H1 (cell line): Measurements from ENCODE around the gene MACROD2. TPM values are rescaled to one million over a fixed set of nuclear protein-coding genes. Genes with fewer than 3 reads are reported as not detected.

Experiments
- CTCF ChIA-PET: fragments of 300-600 bp; sonication (Branson Sonifier 250); formaldehyde crosslinking; loops from one replicate; lab custom pipeline; 2021; ENCODE audit not compliant: partially characterized antibody; lab: Charles Lee
- POLR2A ChIA-PET: fragments of 300-600 bp; sonication (Branson Sonifier 250); formaldehyde crosslinking; loops from one replicate; lab custom pipeline; 2021; ENCODE audit warnings: inconsistent platforms; ENCODE audit not compliant: partially characterized antibody; lab: Charles Lee
- DNase-seq, 2 experiments: peaks; one replicate each; pipeline versions ENCODE4 v3.0.0 to v3.0.0-alpha.2; 2010 to 2022; ENCODE audit warnings: low spot score in 2 of 2, low read depth in 1 of 2, mixed read lengths in 1 of 2
- FAIRE-seq: peaks from 2 replicates; lab custom pipeline; 2011; peaks lifted over from hg19 to GRCh38; lab: Jason Lieb, UNC
- H2AFZ ChIP-seq: 2 replicates; pipeline ENCODE4 v1.8.1; 2012; ENCODE audit warnings: low read length, inconsistent platforms
- H2AK5ac ChIP-seq: 2 replicates; pipeline ENCODE4 v1.6.1; 2013; ENCODE audit warnings: low read depth, low read length
- H2BK120ac ChIP-seq: replicated peaks from 2 replicates; pipeline ENCODE3; 2013; ENCODE audit warnings: low read depth, low read length, inconsistent platforms
- H2BK12ac ChIP-seq: 2 replicates; pipeline ENCODE4 v1.6.1; 2013; ENCODE audit warnings: low read depth, low read length
- H2BK15ac ChIP-seq: 2 replicates; pipeline ENCODE4 v1.6.1; 2013; ENCODE audit warnings: low read length
- H2BK20ac ChIP-seq: 2 replicates; pipeline ENCODE4 v1.6.1; 2013; ENCODE audit warnings: low read length
- H2BK5ac ChIP-seq: 2 replicates; pipeline ENCODE4 v1.6.1; 2013; ENCODE audit warnings: low read depth, low read length
- H3K14ac ChIP-seq: 2 replicates; pipeline ENCODE4 v1.6.1; 2013; ENCODE audit warnings: inconsistent platforms; ENCODE audit not compliant: insufficient read length
- H3K18ac ChIP-seq: 2 replicates; pipeline ENCODE4 v1.6.1; 2013; ENCODE audit warnings: low read length; ENCODE audit errors: extremely low read depth
- H3K23ac ChIP-seq: 2 replicates; pipeline ENCODE4 v1.6.1; 2013; ENCODE audit warnings: inconsistent platforms; ENCODE audit not compliant: insufficient read length
- H3K23me2 ChIP-seq: 2 replicates; pipeline ENCODE4 v1.6.1; 2013; ENCODE audit warnings: low read depth, low read length
- H3K27ac ChIP-seq: 2 replicates; pipeline ENCODE4 v1.6.1; 2011; ENCODE audit warnings: low read depth, low read length, inconsistent platforms
- H3K27me3 ChIP-seq, 4 experiments: replicated peaks in 1 of 4; 1 replicate in 1 of 4; 2 replicates in 3 of 4; pipeline versions ENCODE4 v1.6.1 to v1.8.1; 2011 to 2013; ENCODE audit warnings: low read length in 3 of 4, mild to moderate bottlenecking in 3 of 4, inconsistent platforms in 2 of 4, mixed read lengths in 2 of 4, moderate library complexity in 1 of 4; ENCODE audit not compliant: control insufficient read depth in 3 of 4, insufficient read depth in 3 of 4; ENCODE audit errors: extremely low read depth in 1 of 4
- H3K36me3 ChIP-seq, 4 experiments: 2 replicates each; pipeline versions ENCODE4 v1.6.1 to v1.8.1; 2011 to 2013; ENCODE audit warnings: mild to moderate bottlenecking in 4 of 4, low read length in 3 of 4, moderate library complexity in 2 of 4, control low read depth in 1 of 4, inconsistent platforms in 1 of 4; ENCODE audit not compliant: insufficient read depth in 4 of 4, control insufficient read depth in 2 of 4
- H3K4ac ChIP-seq: replicated peaks from 2 replicates; pipeline ENCODE3; 2013; ENCODE audit warnings: low read length, low read depth, mixed read lengths, inconsistent platforms; ENCODE audit not compliant: insufficient read length
- H3K4me1 ChIP-seq, 4 experiments: replicated peaks in 1 of 4; 1 replicate in 1 of 4; 2 replicates in 3 of 4; pipeline versions ENCODE4 v1.6.1 to v1.8.1; 2011 to 2013; ENCODE audit warnings: low read length in 3 of 4, inconsistent platforms in 2 of 4, mixed read lengths in 1 of 4; ENCODE audit not compliant: insufficient read depth in 4 of 4, control insufficient read depth in 3 of 4
- H3K4me2 ChIP-seq, 2 experiments: 2 replicates each; pipeline versions ENCODE4 v1.6.1 to v1.8.1; 2011 to 2013; ENCODE audit warnings: low read depth in 2 of 2, low read length in 2 of 2, control low read depth in 1 of 2, inconsistent platforms in 1 of 2, mild to moderate bottlenecking in 1 of 2; ENCODE audit not compliant: insufficient read depth in 1 of 2
- H3K4me3 ChIP-seq, 4 experiments: fragments of 200-600, 300-600 bp in 1 of 4; sonication (generic), shearing (Covaris generic), sonication (Bioruptor Twin) in 1 of 4; 2 replicates each; pipeline versions ENCODE4 v1.5.1 to v1.8.1; 2011 to 2016; ENCODE audit warnings: low read length in 4 of 4, low read depth in 3 of 4, control low read depth in 2 of 4, inconsistent platforms in 2 of 4, mild to moderate bottlenecking in 2 of 4, mixed read lengths in 1 of 4, moderate library complexity in 1 of 4; ENCODE audit not compliant: insufficient read depth in 2 of 4; ENCODE audit errors: extremely low read depth in 1 of 4
- H3K56ac ChIP-seq: replicated peaks from 2 replicates; pipeline ENCODE3; 2013; ENCODE audit warnings: low read depth, mild to moderate bottlenecking, mixed read lengths, low read length, inconsistent platforms; ENCODE audit not compliant: insufficient read length
- H3K79me1 ChIP-seq: 2 replicates; pipeline ENCODE4 v1.6.1; 2013; ENCODE audit warnings: low read depth, low read length, control low read depth
- H3K79me2 ChIP-seq, 2 experiments: 2 replicates each; pipeline versions ENCODE4 v1.6.1 to v1.8.1; 2012 to 2013; ENCODE audit warnings: low read length in 2 of 2, mild to moderate bottlenecking in 2 of 2, inconsistent platforms in 1 of 2; ENCODE audit not compliant: insufficient read depth in 2 of 2, control insufficient read depth in 1 of 2
- H3K9ac ChIP-seq, 4 experiments: replicated peaks in 1 of 4; 1 replicate in 1 of 4; 2 replicates in 3 of 4; pipeline versions ENCODE4 v1.6.1 to v1.8.1; 2011 to 2013; ENCODE audit warnings: low read depth in 3 of 4, low read length in 3 of 4, control low read depth in 2 of 4, mild to moderate bottlenecking in 2 of 4, moderate library complexity in 2 of 4, inconsistent platforms in 1 of 4; ENCODE audit errors: extremely low read depth in 1 of 4
- H3K9me3 ChIP-seq, 2 experiments: 2 replicates each; pipeline versions ENCODE4 v1.6.1 to v1.8.1; 2012 to 2013; ENCODE audit warnings: mild to moderate bottlenecking in 2 of 2, moderate library complexity in 2 of 2, control low read depth in 1 of 2, inconsistent platforms in 1 of 2, low read depth in 1 of 2, low read length in 1 of 2, mixed read lengths in 1 of 2; ENCODE audit not compliant: insufficient read depth in 2 of 2
- H4K20me1 ChIP-seq, 2 experiments: replicated peaks in 1 of 2; 2 replicates each; pipeline versions ENCODE3 to v1.8.1; 2011 to 2013; ENCODE audit warnings: inconsistent platforms in 2 of 2, low read length in 2 of 2, mild to moderate bottlenecking in 1 of 2; ENCODE audit not compliant: insufficient read depth in 2 of 2, control insufficient read depth in 1 of 2
- H4K5ac ChIP-seq: 2 replicates; pipeline ENCODE4 v1.6.1; 2013; ENCODE audit warnings: low read length, low read depth, mixed read lengths, inconsistent platforms; ENCODE audit not compliant: insufficient read length
- H4K8ac ChIP-seq: 2 replicates; pipeline ENCODE4 v1.8.0; 2013; ENCODE audit warnings: mild to moderate bottlenecking, moderate library complexity, low read length, inconsistent platforms; ENCODE audit not compliant: insufficient read depth; ENCODE audit errors: extremely low read depth
- H4K91ac ChIP-seq: replicated peaks from 2 replicates; pipeline ENCODE3; 2013; ENCODE audit warnings: low read length, mixed read lengths, inconsistent platforms; ENCODE audit not compliant: insufficient read length
- ATF3 ChIP-seq: IDR thresholded peaks from 2 replicates; pipeline ENCODE4 v1.6.1; 2011; ENCODE audit warnings: low read depth, mild to moderate bottlenecking, low read length; ENCODE audit not compliant: insufficient read depth
- CTBP2 ChIP-seq: IDR thresholded peaks from 2 replicates; pipeline ENCODE4 v1.7.0; 2011; ENCODE audit warnings: borderline replicate concordance, mild to moderate bottlenecking, moderate library complexity, mixed read lengths, low read length; ENCODE audit not compliant: insufficient read depth, insufficient read length
- E2F6 ChIP-seq: IDR thresholded peaks from 2 replicates; pipeline ENCODE4 v1.6.1; 2012; ENCODE audit warnings: inconsistent platforms
- FOSL1 ChIP-seq: IDR thresholded peaks from 2 replicates; pipeline ENCODE4 v1.6.1; 2011; ENCODE audit warnings: mild to moderate bottlenecking, low read depth, low read length, moderate library complexity; ENCODE audit not compliant: insufficient read depth
- KDM5A ChIP-seq: fragments of 200-600 bp; IDR thresholded peaks from 2 replicates; pipeline ENCODE4 v1.7.1; 2012; ENCODE audit warnings: mild to moderate bottlenecking, low read length, inconsistent platforms, mixed read lengths
- MAX ChIP-seq: IDR thresholded peaks from 2 replicates; pipeline ENCODE4 v1.6.1; 2012; ENCODE audit warnings: inconsistent platforms
- SP1 ChIP-seq: IDR thresholded peaks from 2 replicates; pipeline ENCODE4 v1.6.1; 2011; ENCODE audit warnings: low read depth, low read length
- SRF ChIP-seq: IDR thresholded peaks from 2 replicates; pipeline ENCODE4 v1.6.1; 2011; ENCODE audit warnings: mild to moderate bottlenecking, low read depth, low read length, moderate library complexity
- USF2 ChIP-seq: IDR thresholded peaks from 2 replicates; pipeline ENCODE4 v1.6.1; 2011; ENCODE audit warnings: low read length, improper control_type of control experiment
- WGBS, 2 experiments: shearing (Covaris generic) in 1 of 2; methylation state at CpG; one replicate each; pipeline versions ENCODE4 v1.1.6 to v1.1.7; 2013 to 2015; ENCODE audit warnings: low lambda C conversion rate in 2 of 2, mixed read lengths in 2 of 2, inconsistent platforms in 1 of 2, low coverage in 1 of 2, missing lambda C conversion rate in 1 of 2; ENCODE audit not compliant: insufficient replicate concordance in 2 of 2, insufficient coverage in 1 of 2, insufficient read length in 1 of 2; ENCODE audit errors: extremely low coverage in 1 of 2, missing lambda C conversion rate in 1 of 2; 5-methylcytosine and 5-hydroxymethylcytosine counted together
- polyA plus RNA-seq, 7 experiments: library from polyadenylated mRNA; depleted of rRNA in 3 of 7; stranded (reverse) in 5 of 7; unstranded in 2 of 7; fragments of >200 nt in 5 of 7; fragments of 200-250 nt in 2 of 7; gene quantifications; 1 replicate in 5 of 7; 2 replicates in 1 of 7; 4 replicates in 1 of 7; pipeline versions ENCODE4 v1.2.1 to v1.2.3, GENCODE V29; 2011 to 2013; ENCODE audit warnings: missing spikeins in 2 of 7, mixed read lengths in 2 of 7
- total RNA-seq: library from RNA; stranded (reverse); fragmentation: NEBNext Ultra II Directional; extraction: Animal tissue kit (Norgen Biotek cat#: 25700); gene quantifications from 2 replicates; pipeline ENCODE4 v1.2.1, GENCODE V29; 2021

MACROD2 gene
- total and polyA plus RNA-seq, 2 of the 8 experiments (the other 6 are each of a cell fraction or from before 2014, with no cell fraction given): 0.70 to 3.9 TPM

GRCh38 chr20:14790771-14791620, 795.7 kb downstream of the MACROD2 start:
- no peak overlapping the region for H2AFZ ChIP-seq
- no peak for DNase-seq
- H3K18ac ChIP-seq: no peak overlapping the region
- H3K56ac ChIP-seq: no peak overlapping the region
- H3K9me3 ChIP-seq: no peaks in the 10 kb centered on the region
- H2BK15ac ChIP-seq: no peak overlapping the region
- H4K20me1 ChIP-seq: no peaks in the 10 kb centered on the region
- no peak overlapping the region for H3K4ac ChIP-seq
- no peak overlapping the region for H2BK120ac ChIP-seq
- TF ChIP-seq SRF: no peak
- TF ChIP-seq KDM5A: no peak
- no peak for TF ChIP-seq CTBP2
- TF ChIP-seq USF2: no peak
- no peak for TF ChIP-seq E2F6
- TF ChIP-seq MAX: no peak
- TF ChIP-seq ATF3: no peak
- no peak for TF ChIP-seq FOSL1
- no peak for TF ChIP-seq SP1
- TF ChIP-seq, all 59 proteins: peak for 0
- Histone ChIP-seq H3K27ac (no peak overlapping the region), H3K79me2 (no peaks in the 10 kb centered on the region), H4K5ac (no peak overlapping the region), H3K9ac (no peak overlapping the region), H3K79me1 (no peaks in the 10 kb centered on the region), H3K36me3 (no peaks in the 10 kb centered on the region), H2BK12ac (no peak overlapping the region), H3K4me1 (no peaks in the 10 kb centered on the region), H3K4me2 (no peak overlapping the region), H4K91ac (no peak overlapping the region), H2AK5ac (no peak overlapping the region), H3K4me3 (no peak overlapping the region), H3K27me3 (no peaks in the 10 kb centered on the region), H2BK5ac (no peak overlapping the region), H3K14ac (no peak overlapping the region), H4K8ac (no peak overlapping the region), H3K23ac (no peak overlapping the region), H3K23me2 (no peaks in the 10 kb centered on the region), H2BK20ac (no peak overlapping the region)
- no peak for FAIRE-seq
- POLR2A ChIA-PET: no interaction called here
- 85% methylated on average over 10 of the region's 10 CpGs; no CpG with 5 or more reads in 1 of the 2 experiments for WGBS, 2 experiments
- CTCF ChIA-PET: no interaction called here
